GM19240 (cell line): ENCODE results near the gene MPRIP.
A peak's percentile ranks its signal among the peaks of the same experiment; 100 is the strongest.

Experiments used
- DNase-seq: peaks from one replicate; pipeline ENCODE4 v3.0.0; 2011; ENCODE audit warnings: low spot score; ENCODE audit not compliant: insufficient read length

Gene MPRIP

GRCh38 chr17:17164676-17165075, 122.4 kb downstream of the MPRIP start:
- DNase-seq, result no peak

DNA sequence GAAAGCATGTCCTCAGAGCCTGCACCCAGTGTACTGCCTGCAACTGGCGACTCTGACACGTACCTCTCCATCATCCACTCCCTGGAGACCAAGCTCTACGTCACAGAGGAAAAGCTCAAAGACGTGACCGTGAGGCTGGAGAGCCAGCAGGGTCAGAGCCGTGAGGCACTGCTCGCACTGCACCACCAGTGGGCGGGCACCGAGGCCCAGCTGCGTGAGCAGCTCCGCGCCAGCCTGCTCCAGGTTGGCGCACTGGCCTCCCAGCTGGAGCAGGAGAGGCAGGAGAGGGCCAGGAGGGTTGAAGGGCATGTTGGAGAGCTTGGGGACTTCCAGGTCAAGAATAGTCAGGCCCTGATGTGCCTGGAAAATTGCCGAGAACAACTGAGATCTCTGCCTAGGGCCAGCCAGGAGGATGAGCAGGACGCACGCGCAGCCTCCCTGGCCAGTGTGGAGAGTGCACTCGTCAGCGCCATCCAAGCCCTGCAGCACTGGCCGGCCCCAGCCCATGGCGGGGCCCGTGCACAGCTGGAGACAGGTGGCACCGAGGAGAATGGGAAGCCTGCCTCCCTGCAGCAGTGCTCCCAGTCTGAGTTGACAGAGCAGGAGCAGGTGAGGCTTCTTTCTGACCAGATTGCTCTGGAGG, 123.5 kb downstream of the MPRIP start:
- no peak for DNase-seq

GRCh38 chr17:17166446-17166845, 124.2 kb downstream of the MPRIP start:
- DNase-seq, result no peak

GRCh38 chr17:17167356-17167755, 125.1 kb downstream of the MPRIP start:
- DNase-seq, result no peak

DNA sequence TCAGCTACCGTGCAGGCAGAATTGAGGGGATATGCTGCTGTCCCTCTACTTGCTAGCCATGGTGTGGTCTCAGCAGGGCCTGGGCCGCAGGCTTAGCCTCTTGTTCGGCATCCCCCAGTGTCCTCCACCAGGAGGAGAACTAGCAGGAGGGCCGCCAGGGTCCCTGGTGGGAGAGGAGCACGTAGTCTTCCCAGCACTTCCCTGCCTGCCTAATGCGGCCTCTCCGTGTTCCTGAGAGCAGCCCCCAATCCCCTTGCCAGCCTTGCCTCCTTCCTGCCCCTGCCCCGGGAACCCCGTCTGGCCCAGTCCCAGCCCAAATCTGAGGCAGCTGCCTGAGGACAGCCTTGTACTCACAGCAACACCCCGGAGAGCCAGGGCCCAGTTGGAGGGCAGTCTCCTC, 125.7 kb downstream of the MPRIP start:
- no peak for DNase-seq

DNA sequence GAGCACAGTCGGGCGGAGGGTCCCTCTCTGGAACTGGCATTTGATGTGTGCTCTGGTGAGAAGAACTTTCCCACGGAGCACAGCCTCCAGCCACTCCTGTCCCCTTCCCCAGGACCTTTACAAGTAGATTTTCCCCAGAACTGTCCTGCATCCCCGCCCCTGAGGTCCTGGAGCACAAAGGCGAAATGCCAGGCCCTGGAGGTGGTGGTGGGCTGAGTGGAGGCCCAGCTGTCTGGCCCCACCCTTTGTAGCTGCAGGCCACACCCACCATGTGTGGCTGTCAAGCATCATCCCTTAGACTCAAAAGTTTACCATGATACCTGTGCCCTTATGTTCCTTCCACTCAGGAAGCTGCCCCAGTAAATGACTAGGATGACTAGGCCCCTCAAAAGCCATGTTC, 126.1 kb downstream of the MPRIP start:
- DNase-seq, result no peak

DNA sequence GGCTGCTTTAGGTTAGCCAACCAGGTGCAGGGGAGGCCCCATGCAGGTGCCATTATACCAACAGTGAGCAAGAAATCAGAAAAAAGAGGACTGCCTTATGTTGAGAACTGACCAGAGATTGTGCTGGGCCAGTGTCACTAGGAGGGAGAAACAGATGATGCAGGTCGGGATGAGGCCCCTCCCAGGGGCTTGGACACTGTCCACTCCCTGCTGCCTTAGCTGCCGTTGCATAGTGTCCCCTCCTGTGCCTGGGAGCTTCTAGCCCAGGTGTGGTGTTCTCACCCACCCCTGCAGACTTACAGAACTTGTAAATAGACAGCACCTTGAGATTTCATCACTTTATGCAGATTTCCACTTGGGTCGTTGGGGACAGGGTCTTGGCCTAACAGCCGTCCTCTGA, 127.1 kb downstream of the MPRIP start:
- DNase-seq, result no peak

DNA sequence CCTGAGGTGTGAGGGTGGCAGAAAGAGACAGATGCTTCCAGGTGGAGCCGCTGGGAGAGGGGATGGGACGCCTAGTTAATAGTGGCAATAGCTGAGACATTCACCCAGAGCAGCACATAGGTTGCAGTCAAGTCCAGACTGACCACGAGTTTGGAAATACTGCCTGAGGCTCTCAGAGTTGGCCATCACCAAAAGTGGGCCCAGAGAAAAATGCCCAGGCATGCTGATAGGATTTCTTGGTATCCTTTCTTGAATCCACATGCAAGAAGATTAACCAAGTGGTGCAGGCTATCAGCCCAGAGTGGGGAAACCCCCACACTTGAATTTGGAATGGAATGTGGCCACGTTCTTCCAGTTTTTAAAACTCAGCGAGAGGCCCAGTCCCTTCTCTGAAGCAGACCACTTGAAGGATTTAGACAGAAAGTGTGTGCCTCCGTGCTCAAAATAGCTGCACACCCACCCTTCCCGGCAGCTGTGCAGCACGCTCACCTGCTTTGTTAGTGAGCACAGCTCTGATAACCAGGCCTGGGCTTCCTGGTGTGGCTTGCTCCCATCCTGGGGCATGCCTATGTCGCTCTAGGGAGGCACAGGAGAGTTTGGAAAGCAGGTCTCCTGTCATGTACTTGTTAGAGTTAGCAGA, 128.2 kb downstream of the MPRIP start:
- DNase-seq, result no peak

DNA sequence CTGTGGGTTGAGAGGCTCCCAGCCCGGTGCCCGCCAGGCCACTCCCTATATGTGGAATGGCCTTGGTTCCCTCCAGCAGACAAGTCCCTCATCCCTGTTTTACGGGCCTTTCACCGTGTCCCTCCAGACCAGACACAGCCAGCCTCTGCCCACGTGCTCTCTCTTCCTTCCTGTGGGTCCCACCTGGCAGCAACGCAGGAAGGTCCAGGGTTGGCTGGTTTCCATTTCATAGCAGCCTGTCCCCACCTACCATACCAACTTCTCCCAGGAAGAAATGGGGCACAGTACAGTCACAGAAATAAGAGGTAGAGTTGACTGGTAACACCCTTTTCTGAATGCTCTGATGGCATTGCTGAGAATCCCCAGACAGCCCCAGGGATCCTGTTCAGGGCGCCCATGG, 128.9 kb downstream of the MPRIP start:
- no peak for DNase-seq

DNA sequence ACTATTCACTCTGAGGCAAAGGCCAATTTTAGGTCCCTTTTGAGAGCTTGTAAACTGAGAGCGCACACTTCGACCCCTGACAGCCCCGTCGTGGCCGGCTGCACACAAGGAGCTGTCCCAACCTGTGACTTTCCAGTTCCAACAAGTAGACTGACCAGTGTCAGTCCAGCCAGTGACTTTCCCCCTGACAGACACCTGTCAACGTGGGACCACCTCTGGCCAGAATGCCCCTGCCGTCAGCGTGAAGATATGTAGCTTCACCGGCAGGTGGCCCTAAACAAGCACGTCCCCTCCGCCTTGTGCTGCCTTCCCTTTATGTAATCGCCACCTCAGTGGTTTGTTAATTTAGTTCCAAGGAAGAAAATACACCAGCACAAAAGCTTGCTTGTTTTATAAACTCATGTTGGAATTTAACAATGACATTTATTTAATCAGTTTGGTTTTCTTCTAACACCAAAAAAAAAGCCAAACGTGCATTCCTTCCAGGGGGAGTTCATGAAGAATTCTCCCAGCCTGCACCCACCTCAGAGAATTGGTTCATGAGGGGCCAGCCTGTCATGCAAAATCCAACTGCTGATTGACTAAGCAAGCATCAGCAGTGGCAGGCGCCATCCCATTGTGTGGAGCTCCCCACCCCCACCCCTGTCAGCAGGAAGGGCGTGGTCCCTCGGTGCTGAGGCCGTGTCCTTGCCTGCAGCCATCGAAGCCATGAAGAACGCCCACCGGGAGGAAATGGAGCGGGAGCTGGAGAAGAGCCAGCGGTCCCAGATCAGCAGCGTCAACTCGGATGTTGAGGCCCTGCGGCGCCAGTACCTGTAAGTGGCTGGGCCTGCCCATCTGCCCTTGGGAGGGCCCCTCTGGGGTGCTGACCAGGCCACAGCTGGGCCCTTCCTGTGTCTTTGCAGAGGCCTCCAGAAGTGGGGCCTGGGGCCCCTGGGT, 130.0 kb downstream of the MPRIP start:
- no peak for DNase-seq

DNA sequence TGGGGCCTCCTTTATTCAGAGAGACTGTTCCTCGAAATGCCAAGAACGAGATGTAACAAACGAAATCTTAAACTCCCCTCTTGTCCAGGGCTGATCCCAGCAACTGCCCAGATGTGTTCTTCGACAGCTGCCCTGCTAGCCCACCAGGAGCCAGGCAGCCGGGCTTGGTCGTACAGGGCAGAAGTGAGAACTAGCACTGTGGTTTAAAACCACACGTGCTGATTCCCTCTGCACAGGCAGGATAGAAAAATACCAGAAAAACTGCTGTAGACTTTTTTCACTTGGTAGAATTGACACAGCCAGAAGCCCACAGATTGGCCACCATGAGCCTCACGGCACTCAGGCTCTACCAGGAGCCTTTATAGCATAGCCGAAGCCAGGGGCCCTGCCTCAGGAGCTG, 130.7 kb downstream of the MPRIP start:
- DNase-seq, result no peak

- no peak for DNase-seq
These were observed 131.7 kb downstream of the MPRIP start for GRCh38 chr17:17173921-17174320.

- DNase-seq, result no peak
These were observed 133.1 kb downstream of the MPRIP start for GRCh38 chr17:17175340-17175739.

- DNase-seq, result no peak
These were observed 133.7 kb downstream of the MPRIP start for GRCh38 chr17:17175917-17176316.

DNA sequence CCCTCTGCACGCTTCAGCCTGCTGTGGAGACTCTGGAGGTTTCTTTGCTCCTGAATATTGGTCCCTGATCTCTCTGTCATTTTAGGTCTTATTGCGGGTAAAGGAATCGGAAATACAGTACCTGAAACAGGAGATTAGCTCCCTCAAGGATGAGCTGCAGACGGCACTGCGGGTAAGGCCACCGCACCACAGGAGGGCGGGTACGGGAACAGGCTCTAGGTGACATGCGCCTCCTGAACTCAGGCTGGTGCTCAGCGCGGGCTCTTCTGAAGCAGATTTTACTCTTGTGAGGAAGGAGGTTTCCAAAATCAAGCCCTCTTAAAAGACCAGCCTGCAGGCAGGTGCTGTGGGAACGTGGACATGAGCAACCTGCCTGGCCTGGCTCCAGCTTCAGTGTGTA, 134.1 kb downstream of the MPRIP start:
- no peak for DNase-seq

- DNase-seq, result no peak
These were observed 134.9 kb downstream of the MPRIP start for GRCh38 chr17:17177176-17177575.

DNA sequence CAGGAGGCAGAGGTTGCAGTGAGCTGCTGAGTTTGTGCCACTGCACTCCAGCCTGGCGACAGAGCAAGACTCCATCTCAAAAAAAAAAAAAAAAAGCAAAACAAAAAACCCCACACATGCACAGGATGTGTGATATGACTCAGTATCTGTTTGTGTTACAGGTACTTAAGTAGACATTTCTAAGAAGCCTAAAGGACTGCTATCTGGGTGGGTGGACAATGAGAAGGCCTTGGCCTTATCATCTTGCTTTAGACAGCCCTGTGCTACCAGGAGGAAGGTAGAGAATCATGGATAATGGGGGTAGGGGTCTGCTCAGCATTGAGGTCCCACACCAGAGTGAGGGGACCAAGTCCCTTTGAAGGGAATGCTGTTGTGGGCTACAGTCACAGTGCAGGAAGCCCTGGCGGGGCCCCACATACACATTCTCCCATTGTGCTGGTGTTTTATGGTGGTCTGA, 137.1 kb downstream of the MPRIP start:
- DNase-seq, result peak; percentile 34

GRCh38 chr17:17180141-17180603, 137.9 kb downstream of the MPRIP start:
- DNase-seq, result no peak

- DNase-seq, result no peak
These were observed 138.7 kb downstream of the MPRIP start for GRCh38 chr17:17180741-17181525.

DNA sequence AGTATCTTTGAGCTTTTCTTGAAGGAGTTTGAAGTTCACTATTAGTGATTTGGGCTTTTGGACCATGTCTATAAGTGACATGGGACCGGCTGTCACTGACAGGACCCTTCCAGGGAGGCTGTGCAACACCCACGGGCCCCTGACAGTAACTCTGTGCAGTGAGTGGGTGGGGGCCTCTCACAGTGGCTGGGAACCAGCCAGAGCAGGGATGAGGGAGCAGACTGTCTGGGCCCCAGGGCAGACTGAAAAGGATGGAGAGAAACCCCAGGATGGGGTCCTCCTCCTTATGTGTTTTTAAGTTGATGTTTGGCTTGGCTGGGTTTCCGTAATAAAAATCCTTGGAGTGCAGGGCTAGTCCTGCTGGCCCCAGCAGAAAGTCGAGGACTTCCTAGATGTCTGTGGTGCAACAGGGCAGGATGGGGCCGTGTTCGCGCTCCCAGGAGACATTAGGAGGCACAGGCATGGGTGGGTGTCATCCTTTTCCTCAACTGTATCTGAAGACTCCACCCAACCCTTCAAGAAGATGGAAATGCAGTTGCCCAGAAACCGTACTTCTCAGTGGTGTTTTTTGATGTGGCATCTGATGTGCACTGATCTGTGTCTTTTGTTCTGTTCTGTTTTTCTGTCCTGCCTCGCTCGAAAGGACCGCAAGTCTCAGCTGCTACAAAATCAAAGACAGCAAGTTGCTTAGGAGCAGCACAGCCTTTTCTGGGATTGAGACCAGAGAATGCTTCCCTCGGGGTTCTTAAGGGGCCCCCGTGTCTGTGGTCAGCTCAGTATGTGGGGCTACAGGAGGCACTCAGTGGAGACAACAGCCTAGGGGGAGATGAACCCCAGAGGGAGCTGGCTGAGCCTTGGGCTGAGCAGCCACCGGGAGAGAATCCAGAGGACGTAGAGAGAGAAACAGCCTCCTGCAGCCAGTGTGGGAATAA, 139.7 kb downstream of the MPRIP start:
- no peak for DNase-seq
